GM18870 (cell line): ENCODE results near the gene KCND2.

Source experiments
- ATAC-seq: cut with Tn5 transposase; IDR thresholded peaks from one replicate; pipeline ENCODE4 v1.9.1; 2021; ENCODE audit warnings: moderate library complexity; ENCODE audit not compliant: unreplicated experiment

KCND2 gene

DNA sequence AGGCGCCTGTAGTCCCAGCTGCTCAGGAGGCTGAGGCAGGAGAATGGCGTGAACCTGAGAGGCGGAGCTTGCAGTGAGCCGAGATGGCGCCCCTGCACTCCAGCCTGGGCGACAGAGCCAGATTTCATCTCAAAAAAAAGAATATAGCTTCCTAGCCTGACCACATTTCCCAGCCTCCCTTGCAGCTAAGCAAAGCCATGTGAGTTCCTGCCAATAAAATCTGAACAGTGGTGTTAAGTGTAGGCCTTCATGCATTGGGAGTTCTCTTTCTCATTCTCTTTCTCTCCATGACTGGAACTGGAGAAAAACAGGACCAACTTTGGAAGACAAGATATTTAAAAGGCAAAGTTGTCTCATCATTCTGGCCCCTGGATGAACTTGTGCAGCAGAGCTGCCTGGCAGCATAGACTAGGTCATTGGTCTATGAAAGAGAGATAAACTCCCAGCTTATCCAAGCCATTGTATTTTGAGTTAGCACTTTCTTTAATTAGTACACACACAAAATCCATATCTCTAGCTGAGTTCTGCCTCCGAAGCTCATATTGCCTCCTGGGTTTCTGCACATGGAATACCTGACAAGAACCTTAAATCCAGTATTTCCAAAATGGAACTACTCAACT lies 524.2 kb downstream of the KCND2 start:
- ATAC-seq, result no peak

DNA sequence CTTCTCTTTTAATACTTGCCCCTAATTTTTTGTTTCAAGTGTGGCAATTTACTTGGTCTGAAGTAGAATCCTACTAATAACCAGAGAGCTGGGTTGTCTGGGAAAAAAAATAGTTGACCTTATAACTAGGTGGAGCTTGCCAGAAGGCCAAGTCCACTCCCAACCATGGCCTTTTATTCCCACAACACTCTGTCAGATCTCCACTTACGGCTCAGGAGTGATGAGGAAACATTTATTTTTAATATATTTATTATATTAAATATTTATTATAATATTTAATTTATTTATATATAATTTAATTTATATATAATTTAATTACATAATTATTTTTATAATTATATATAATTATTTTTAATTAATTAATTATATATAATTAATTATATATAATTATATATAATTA lies 526.2 kb downstream of the KCND2 start:
- no peak for ATAC-seq
